ENCODE data around the gene KCNMA1. TPM values are rescaled to one million over a fixed set of nuclear protein-coding genes. Genes with fewer than 3 reads are reported as not detected.
A peak's percentile ranks its signal among the peaks of the same experiment; 100 is the strongest.
"Not testable (repeated sequence)": the region's sequence is repeated elsewhere in the genome, so short reads cannot be mapped to it uniquely, and the experiment has no call there.

KCNMA1 gene
- total RNA-seq, 2 donors from 2014 or later: 168 to 188 TPM

GRCh38 chr10:77524281-77524711, 113.3 kb downstream of the KCNMA1 start:
- no peaks in the 10 kb centered on the region for H3K27me3 ChIP-seq (replicated peaks; ENCODE audit: insufficient read depth)
- no peak for TF ChIP-seq CTCF (IDR thresholded peaks at IDR 0.05)
- ATAC-seq (ENCODE audit: insufficient number of reproducible peaks, low FRiP score, low read depth) (no peak), DNase-seq (ENCODE audit: low spot score) (no peak)
- H3K4me3 ChIP-seq: peak overlapping the region; percentile 34
- peaks cover 12 to 54% of the 10 kb centered on the region in 2 donors for H3K4me1 ChIP-seq (ENCODE audit: control insufficient read depth in 1 of 2, low read depth in 2 of 2)
- no peaks in the 10 kb centered on the region for H3K9me3 ChIP-seq
- no peaks in the 10 kb centered on the region for H3K36me3 ChIP-seq
- peak overlapping the region; percentile 60 to 61 for H3K27ac ChIP-seq

- ATAC-seq (ENCODE audit: insufficient number of reproducible peaks, low FRiP score, low read depth) (no peak), DNase-seq (ENCODE audit: low spot score) (no peak)
- Histone ChIP-seq H3K4me1 (ENCODE audit: control insufficient read depth in 1 of 2, low read depth in 2 of 2) (peaks cover 12 to 37% of the 10 kb centered on the region in 2 donors), H3K27me3 (replicated peaks; ENCODE audit: insufficient read depth) (no peaks in the 10 kb centered on the region), H3K4me3 (no peak overlapping the region), H3K27ac (peak overlapping the region in 1 of 2 donors; percentile 16), H3K9me3 (no peaks in the 10 kb centered on the region), H3K36me3 (no peaks in the 10 kb centered on the region)
- no peak for TF ChIP-seq CTCF (IDR thresholded peaks at IDR 0.05)
Observed at GRCh38 chr10:77522268-77522809, 115.3 kb downstream of the KCNMA1 start.

- Histone ChIP-seq H3K27ac (no peak overlapping the region), H3K4me1 (ENCODE audit: control insufficient read depth in 1 of 2, low read depth in 2 of 2) (peaks cover 9 to 23% of the 10 kb centered on the region in 2 donors), H3K36me3 (no peaks in the 10 kb centered on the region), H3K9me3 (no peaks in the 10 kb centered on the region), H3K4me3 (no peak overlapping the region), H3K27me3 (replicated peaks; ENCODE audit: insufficient read depth) (no peaks in the 10 kb centered on the region)
- TF ChIP-seq CTCF (IDR thresholded peaks at IDR 0.05): no peak
- ATAC-seq (ENCODE audit: insufficient number of reproducible peaks, low FRiP score, low read depth) (no peak), DNase-seq (ENCODE audit: low spot score) (no peak)
Observed at GRCh38 chr10:77520995-77521394, 116.6 kb downstream of the KCNMA1 start.

GRCh38 chr10:77520290-77520689, 117.3 kb downstream of the KCNMA1 start:
- no peaks in the 10 kb centered on the region for H3K9me3 ChIP-seq
- DNase-seq (ENCODE audit: low spot score) (no peak), ATAC-seq (ENCODE audit: insufficient number of reproducible peaks, low FRiP score, low read depth) (no peak)
- H3K27ac ChIP-seq: no peak overlapping the region
- no peak for TF ChIP-seq CTCF (IDR thresholded peaks at IDR 0.05)
- peaks cover 9 to 20% of the 10 kb centered on the region in 2 donors for H3K4me1 ChIP-seq (ENCODE audit: control insufficient read depth in 1 of 2, low read depth in 2 of 2)
- no peaks in the 10 kb centered on the region for H3K36me3 ChIP-seq
- no peak overlapping the region for H3K4me3 ChIP-seq
- H3K27me3 ChIP-seq (replicated peaks; ENCODE audit: insufficient read depth): no peaks in the 10 kb centered on the region

GRCh38 chr10:77519791-77520190, 117.8 kb downstream of the KCNMA1 start:
- not testable (repeated sequence) for DNase-seq (ENCODE audit: low spot score); ATAC-seq (ENCODE audit: insufficient number of reproducible peaks, low FRiP score, low read depth); H3K36me3 ChIP-seq; H3K4me3 ChIP-seq; H3K27ac ChIP-seq; H3K9me3 ChIP-seq; H3K27me3 ChIP-seq (replicated peaks; ENCODE audit: insufficient read depth)
- H3K4me1 ChIP-seq (ENCODE audit: control insufficient read depth in 1 of 2, low read depth in 2 of 2): peaks cover 9 to 20% of the 10 kb centered on the region in 2 donors

- H3K27ac ChIP-seq: no peak overlapping the region
- no peaks in the 10 kb centered on the region for H3K36me3 ChIP-seq
- H3K27me3 ChIP-seq (replicated peaks; ENCODE audit: insufficient read depth): no peaks in the 10 kb centered on the region
- H3K9me3 ChIP-seq: no peaks in the 10 kb centered on the region
- no peak for TF ChIP-seq CTCF (IDR thresholded peaks at IDR 0.05)
- H3K4me3 ChIP-seq: no peak overlapping the region
- peaks cover 7 to 20% of the 10 kb centered on the region in 2 donors for H3K4me1 ChIP-seq (ENCODE audit: control insufficient read depth in 1 of 2, low read depth in 2 of 2)
- no peak for ATAC-seq (ENCODE audit: insufficient number of reproducible peaks, low FRiP score, low read depth)
- DNase-seq (ENCODE audit: low spot score): no peak
Observed at GRCh38 chr10:77518910-77519274, 118.7 kb downstream of the KCNMA1 start.
